ENCODE measurements around the gene PEAK3.

PEAK3 gene

GRCh38 chr19:2306971-2307370 is 25.0 kb upstream of the PEAK3 start:
- TF ChIP-seq CTCF (conservative IDR thresholded peaks at IDR 0.05; ENCODE audit: low read depth, low read length) = no peak
- no peak overlapping the region for H3K4me3 ChIP-seq (ENCODE audit: low read length)
- DNase-seq (ENCODE audit: low read depth) = no peak

GRCh38 chr19:2306281-2306806 is 24.4 kb upstream of the PEAK3 start:
- no peak for TF ChIP-seq CTCF (conservative IDR thresholded peaks at IDR 0.05; ENCODE audit: low read depth, low read length)
- DNase-seq (ENCODE audit: low read depth) = no peak
- no peak overlapping the region for H3K4me3 ChIP-seq (ENCODE audit: low read length)

- no peak overlapping the region for H3K4me3 ChIP-seq (ENCODE audit: low read length)
- TF ChIP-seq CTCF (conservative IDR thresholded peaks at IDR 0.05; ENCODE audit: low read depth, low read length) = no peak
- DNase-seq (ENCODE audit: low read depth) = no peak
These were observed 23.7 kb upstream of the PEAK3 start for GRCh38 chr19:2305452-2306280.

- DNase-seq (ENCODE audit: low read depth) = no peak
- no peak overlapping the region for H3K4me3 ChIP-seq (ENCODE audit: low read length)
- TF ChIP-seq CTCF (conservative IDR thresholded peaks at IDR 0.05; ENCODE audit: low read depth, low read length) = no peak
These were observed 21.3 kb upstream of the PEAK3 start for GRCh38 chr19:2303211-2303798.

- no peak for TF ChIP-seq CTCF (conservative IDR thresholded peaks at IDR 0.05; ENCODE audit: low read depth, low read length)
- no peak for DNase-seq (ENCODE audit: low read depth)
- H3K4me3 ChIP-seq (ENCODE audit: low read length) = no peak overlapping the region
These were observed 20.6 kb upstream of the PEAK3 start for GRCh38 chr19:2302319-2303210.

- TF ChIP-seq CTCF (conservative IDR thresholded peaks at IDR 0.05; ENCODE audit: low read depth, low read length) = no peak
- DNase-seq (ENCODE audit: low read depth) = no peak
These were observed 18.6 kb upstream of the PEAK3 start for GRCh38 chr19:2300533-2300932.

More at GRCh38 chr19:2300533-2300932, 18.6 kb upstream of the PEAK3 start:
- no peak overlapping the region for H3K4me3 ChIP-seq (ENCODE audit: low read length)

Measured in retinal pigment epithelial cell (primary cell).